CD14-positive monocyte (primary cell): ENCODE measurements around the gene SPAG17. TPM values are rescaled to one million over a fixed set of nuclear protein-coding genes. Genes with fewer than 3 reads are reported as not detected.

Source experiments
- DNase-seq, 3 donors: peaks; one replicate each; pipeline ENCODE4 v3.0.0-alpha.2; 2011 to 2022
- H2AFZ ChIP-seq: 2 replicates; pipeline ENCODE4 v1.6.0; 2012; ENCODE audit warnings: mild to moderate bottlenecking, low read depth, low read length, inconsistent platforms; ENCODE audit not compliant: insufficient read depth, poor library complexity, severe bottlenecking
- H3K27ac ChIP-seq, 2 donors: 1 replicate in 1 of 2; 2 replicates in 1 of 2; pipeline ENCODE4 v1.5.1; 2012 to 2013; ENCODE audit warnings: low read length in 2 of 2, control low read depth in 1 of 2, inconsistent platforms in 1 of 2, low read depth in 1 of 2, mild to moderate bottlenecking in 1 of 2
- H3K27me3 ChIP-seq, 2 donors: one replicate each; pipeline versions ENCODE4 v1.6.0 to v1.6.1; 2011 to 2013; ENCODE audit warnings: low read length in 2 of 2; ENCODE audit not compliant: control insufficient read depth in 2 of 2, insufficient read depth in 2 of 2
- H3K36me3 ChIP-seq, 2 donors: replicated peaks in 1 of 2; 1 replicate in 1 of 2; 2 replicates in 1 of 2; pipeline versions ENCODE4 v1.5.1 to v1.6.1; 2012 to 2013; ENCODE audit warnings: low read length in 2 of 2, control low read depth in 1 of 2, inconsistent platforms in 1 of 2, mild to moderate bottlenecking in 1 of 2; ENCODE audit not compliant: insufficient read depth in 2 of 2, control insufficient read depth in 1 of 2
- H3K4me1 ChIP-seq, 2 donors: 1 replicate in 1 of 2; 2 replicates in 1 of 2; pipeline versions ENCODE4 v1.5.1 to v1.6.1; 2012 to 2013; ENCODE audit warnings: low read length in 2 of 2, control low read depth in 1 of 2, inconsistent platforms in 1 of 2, mild to moderate bottlenecking in 1 of 2, moderate library complexity in 1 of 2; ENCODE audit not compliant: insufficient read depth in 2 of 2, control insufficient read depth in 1 of 2
- H3K4me2 ChIP-seq: replicated peaks from 2 replicates; pipeline ENCODE3; 2012; ENCODE audit warnings: low read length, moderate library complexity, mild to moderate bottlenecking; ENCODE audit not compliant: poor library complexity, severe bottlenecking; ENCODE audit errors: extremely low read depth
- H3K4me3 ChIP-seq, 3 experiments: fragments of 200-600 bp in 1 of 3; sonication (generic) in 1 of 3; replicated peaks in 1 of 3; 1 replicate in 2 of 3; 2 replicates in 1 of 3; pipeline ENCODE4 v1.5.1; 2011 to 2013; ENCODE audit warnings: low read length in 3 of 3, mild to moderate bottlenecking in 3 of 3, control low read depth in 2 of 3, low read depth in 2 of 3, inconsistent platforms in 1 of 3, moderate library complexity in 1 of 3
- H3K79me2 ChIP-seq: 2 replicates; pipeline ENCODE4 v1.6.0; 2012; ENCODE audit warnings: mild to moderate bottlenecking, control low read depth, inconsistent platforms, low read length, moderate library complexity; ENCODE audit not compliant: insufficient read depth
- H3K9ac ChIP-seq: 2 replicates; pipeline ENCODE4 v1.6.0; 2017; ENCODE audit warnings: low read length, mild to moderate bottlenecking; ENCODE audit not compliant: insufficient read depth, poor library complexity, severe bottlenecking
- H3K9me3 ChIP-seq, 2 donors: replicated peaks in 1 of 2; 1 replicate in 1 of 2; 2 replicates in 1 of 2; pipeline versions ENCODE4 v1.5.1 to v1.6.1; 2012 to 2013; ENCODE audit warnings: low read length in 2 of 2, control low read depth in 1 of 2; ENCODE audit not compliant: control insufficient read depth in 1 of 2, insufficient read depth in 1 of 2
- H4K20me1 ChIP-seq: 2 replicates; pipeline ENCODE4 v1.6.0; 2012; ENCODE audit warnings: mild to moderate bottlenecking, low read length, control low read depth, moderate library complexity; ENCODE audit not compliant: insufficient read depth
- H3K27ac Mint-ChIP-seq, 7 donors: one replicate each; pipeline ENCODE4 v1.8.0; 2020; ENCODE audit warnings: mild to moderate bottlenecking in 7 of 7, mixed read lengths in 7 of 7, moderate library complexity in 6 of 7, inconsistent platforms in 2 of 7
- H3K27me3 Mint-ChIP-seq, 3 donors: one replicate each; pipeline ENCODE4 v1.8.0; 2021 to 2022; ENCODE audit warnings: low read depth in 3 of 3, mild to moderate bottlenecking in 3 of 3, mixed read lengths in 3 of 3, moderate library complexity in 3 of 3, inconsistent platforms in 1 of 3
- H3K36me3 Mint-ChIP-seq, 2 donors: one replicate each; pipeline ENCODE4 v1.8.0; 2020; ENCODE audit warnings: mixed read lengths in 2 of 2, inconsistent platforms in 1 of 2, mild to moderate bottlenecking in 1 of 2
- H3K4me1 Mint-ChIP-seq: one replicate; pipeline ENCODE4 v1.8.0; 2020; ENCODE audit warnings: mild to moderate bottlenecking, mixed read lengths
- H3K4me3 Mint-ChIP-seq, 2 donors: one replicate each; pipeline ENCODE4 v1.8.0; 2020; ENCODE audit warnings: mild to moderate bottlenecking in 2 of 2, mixed read lengths in 2 of 2, moderate library complexity in 1 of 2
- H3K9me3 Mint-ChIP-seq, 7 donors: one replicate each; pipeline ENCODE4 v1.8.0; 2020 to 2022; ENCODE audit warnings: mixed read lengths in 7 of 7, mild to moderate bottlenecking in 6 of 7, moderate library complexity in 6 of 7, inconsistent platforms in 2 of 7
- CTCF ChIP-seq: fragments of 200-600 bp; IDR thresholded peaks from one replicate; pipeline ENCODE4 v1.8.0; 2022; ENCODE audit warnings: antibody characterized with exemption, mild to moderate bottlenecking
- WGBS: methylation state at CpG from one replicate; pipeline ENCODE4 v1.1.5; 2013; ENCODE audit warnings: missing lambda C conversion rate; ENCODE audit not compliant: insufficient coverage; 5-methylcytosine and 5-hydroxymethylcytosine counted together
- intact Hi-C, 2 donors: fragments of 100-400 bp; cut with micrococcal nuclease; formaldehyde crosslinking; loops; one replicate each; pipeline versions ENCODE4 v1.15.0 to v1.15.1; 2023
- polyA plus RNA-seq, 3 donors: library from polyadenylated mRNA; depleted of rRNA in 1 of 3; unstranded in 2 of 3; stranded (reverse) in 1 of 3; fragments of 300-500 nt in 2 of 3; fragments of >200 nt in 1 of 3; fragmentation: Illumina TruSeq in 2 of 3; gene quantifications; 1 replicate in 2 of 3; 2 replicates in 1 of 3; pipeline ENCODE4 v1.2.3, GENCODE V29; 2012 to 2021

SPAG17 gene
- polyA plus RNA-seq, 3 donors = 0.26 to 0.87 (median 0.68) TPM

GRCh38 chr1:117933769-117934168 lies 251.3 kb downstream of the SPAG17 start:
- peaks cover 13 to 22% of the 10 kb centered on the region in 2 donors for H3K4me1 ChIP-seq
- peaks cover 40% of the 10 kb centered on the region for H3K79me2 ChIP-seq
- Mint-ChIP-seq H3K4me3 (no peak overlapping the region), H3K27ac (no peak overlapping the region), H3K4me1 (peaks cover 21% of the 10 kb centered on the region), H3K27me3 (no peaks in the 10 kb centered on the region), H3K36me3 (peaks cover 33 to 35% of the 10 kb centered on the region in 2 donors), H3K9me3 (peaks cover 0 to 2% (median 0%) of the 10 kb centered on the region in 7 donors)
- no peak overlapping the region for H3K4me3 ChIP-seq
- no peak overlapping the region for H3K9ac ChIP-seq
- no peak for DNase-seq
- no peak overlapping the region for H3K4me2 ChIP-seq
- H3K9me3 ChIP-seq = no peaks in the 10 kb centered on the region
- H2AFZ ChIP-seq = no peak overlapping the region
- TF ChIP-seq CTCF = no peak
- WGBS = no CpG with 5 or more reads among the region's 2 CpGs
- peaks cover 11% of the 10 kb centered on the region for H4K20me1 ChIP-seq
- H3K27me3 ChIP-seq = no peaks in the 10 kb centered on the region
- H3K36me3 ChIP-seq = peaks cover 46 to 52% of the 10 kb centered on the region in 2 donors
- H3K27ac ChIP-seq = no peak overlapping the region
- intact Hi-C loops = no loop called here

GRCh38 chr1:117932576-117932975 lies 252.5 kb downstream of the SPAG17 start:
- H3K9me3 Mint-ChIP-seq = peaks cover 0 to 2% (median 0%) of the 10 kb centered on the region in 7 donors
- H3K79me2 ChIP-seq = peaks cover 52% of the 10 kb centered on the region
- intact Hi-C loops = no loop called here
- H3K4me3 Mint-ChIP-seq = no peak overlapping the region
- no peak overlapping the region for H3K9ac ChIP-seq
- peaks cover 34 to 40% of the 10 kb centered on the region in 2 donors for H3K36me3 ChIP-seq
- H3K4me3 ChIP-seq = no peak overlapping the region
- 100% methylated on average over 1 of the region's 4 CpGs for WGBS
- no peak overlapping the region for H3K4me2 ChIP-seq
- H2AFZ ChIP-seq = no peak overlapping the region
- no peaks in the 10 kb centered on the region for H3K27me3 Mint-ChIP-seq
- H3K9me3 ChIP-seq = no peaks in the 10 kb centered on the region
- no peak overlapping the region for H3K27ac ChIP-seq
- H4K20me1 ChIP-seq = peaks cover 23% of the 10 kb centered on the region
- H3K4me1 ChIP-seq = peaks cover 21 to 34% of the 10 kb centered on the region in 2 donors
- no peak overlapping the region for H3K27ac Mint-ChIP-seq
- H3K27me3 ChIP-seq = no peaks in the 10 kb centered on the region
- DNase-seq = no peak
- H3K4me1 Mint-ChIP-seq = peaks cover 30% of the 10 kb centered on the region
- H3K36me3 Mint-ChIP-seq = peaks cover 21 to 23% of the 10 kb centered on the region in 2 donors
- TF ChIP-seq CTCF = no peak
